GM21717 (cell line): Measurements from ENCODE around the gene KRTAP5-5.
"Not testable (repeated sequence)": the region's sequence is repeated elsewhere in the genome, so short reads cannot be mapped to it uniquely, and the experiment has no call there.

Source experiments
- ATAC-seq: cut with Tn5 transposase; IDR thresholded peaks from one replicate; pipeline ENCODE4 v1.9.1; 2021; ENCODE audit warnings: mild to moderate bottlenecking, moderate library complexity; ENCODE audit not compliant: unreplicated experiment

KRTAP5-5 gene

GRCh38 chr11:1641096-1641495 is 11.5 kb downstream of the KRTAP5-5 start:
- no peak for ATAC-seq

- no peak for ATAC-seq
Observed at GRCh38 chr11:1642288-1643145, 12.9 kb downstream of the KRTAP5-5 start.

GRCh38 chr11:1643146-1643690 is 13.6 kb downstream of the KRTAP5-5 start:
- ATAC-seq, result no peak

- ATAC-seq, result no peak
Observed at GRCh38 chr11:1644601-1645356, 15.2 kb downstream of the KRTAP5-5 start.

GRCh38 chr11:1645357-1645821 is 15.8 kb downstream of the KRTAP5-5 start:
- ATAC-seq, result no peak

- ATAC-seq, result not testable (repeated sequence)
Observed at GRCh38 chr11:1646540-1646939, 17.0 kb downstream of the KRTAP5-5 start.

GRCh38 chr11:1647901-1648652 is 18.5 kb downstream of the KRTAP5-5 start:
- no peak for ATAC-seq

GRCh38 chr11:1648653-1649420 is 19.3 kb downstream of the KRTAP5-5 start:
- no peak for ATAC-seq

GRCh38 chr11:1650034-1650917 is 20.7 kb downstream of the KRTAP5-5 start:
- ATAC-seq, result no peak

- ATAC-seq, result no peak
Observed at GRCh38 chr11:1650918-1651262, 21.3 kb downstream of the KRTAP5-5 start.

GRCh38 chr11:1651411-1651980 is 21.9 kb downstream of the KRTAP5-5 start:
- ATAC-seq, result no peak

GRCh38 chr11:1652026-1652425 is 22.5 kb downstream of the KRTAP5-5 start:
- ATAC-seq, result no peak

- no peak for ATAC-seq
Observed at GRCh38 chr11:1652442-1652770, 22.8 kb downstream of the KRTAP5-5 start.

GRCh38 chr11:1652771-1653540 is 23.4 kb downstream of the KRTAP5-5 start:
- ATAC-seq, result no peak

- ATAC-seq, result no peak
Observed at GRCh38 chr11:1653541-1654387, 24.2 kb downstream of the KRTAP5-5 start.

GRCh38 chr11:1654388-1655167 is 25.0 kb downstream of the KRTAP5-5 start:
- no peak for ATAC-seq
